ENCODE measurements around the gene MICAL2. TPM values are rescaled to one million over a fixed set of nuclear protein-coding genes. Genes with fewer than 3 reads are reported as not detected.

MICAL2 gene, protein sequence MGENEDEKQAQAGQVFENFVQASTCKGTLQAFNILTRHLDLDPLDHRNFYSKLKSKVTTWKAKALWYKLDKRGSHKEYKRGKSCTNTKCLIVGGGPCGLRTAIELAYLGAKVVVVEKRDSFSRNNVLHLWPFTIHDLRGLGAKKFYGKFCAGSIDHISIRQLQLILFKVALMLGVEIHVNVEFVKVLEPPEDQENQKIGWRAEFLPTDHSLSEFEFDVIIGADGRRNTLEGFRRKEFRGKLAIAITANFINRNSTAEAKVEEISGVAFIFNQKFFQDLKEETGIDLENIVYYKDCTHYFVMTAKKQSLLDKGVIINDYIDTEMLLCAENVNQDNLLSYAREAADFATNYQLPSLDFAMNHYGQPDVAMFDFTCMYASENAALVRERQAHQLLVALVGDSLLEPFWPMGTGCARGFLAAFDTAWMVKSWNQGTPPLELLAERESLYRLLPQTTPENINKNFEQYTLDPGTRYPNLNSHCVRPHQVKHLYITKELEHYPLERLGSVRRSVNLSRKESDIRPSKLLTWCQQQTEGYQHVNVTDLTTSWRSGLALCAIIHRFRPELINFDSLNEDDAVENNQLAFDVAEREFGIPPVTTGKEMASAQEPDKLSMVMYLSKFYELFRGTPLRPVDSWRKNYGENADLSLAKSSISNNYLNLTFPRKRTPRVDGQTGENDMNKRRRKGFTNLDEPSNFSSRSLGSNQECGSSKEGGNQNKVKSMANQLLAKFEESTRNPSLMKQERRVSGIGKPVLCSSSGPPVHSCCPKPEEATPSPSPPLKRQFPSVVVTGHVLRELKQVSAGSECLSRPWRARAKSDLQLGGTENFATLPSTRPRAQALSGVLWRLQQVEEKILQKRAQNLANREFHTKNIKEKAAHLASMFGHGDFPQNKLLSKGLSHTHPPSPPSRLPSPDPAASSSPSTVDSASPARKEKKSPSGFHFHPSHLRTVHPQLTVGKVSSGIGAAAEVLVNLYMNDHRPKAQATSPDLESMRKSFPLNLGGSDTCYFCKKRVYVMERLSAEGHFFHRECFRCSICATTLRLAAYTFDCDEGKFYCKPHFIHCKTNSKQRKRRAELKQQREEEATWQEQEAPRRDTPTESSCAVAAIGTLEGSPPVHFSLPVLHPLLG
- 54.2 and 69.9 TPM in 2 replicates for total RNA-seq (2014; rRNA removed; shearing (Covaris generic); ENCODE audit: low replicate concordance)

DNA sequence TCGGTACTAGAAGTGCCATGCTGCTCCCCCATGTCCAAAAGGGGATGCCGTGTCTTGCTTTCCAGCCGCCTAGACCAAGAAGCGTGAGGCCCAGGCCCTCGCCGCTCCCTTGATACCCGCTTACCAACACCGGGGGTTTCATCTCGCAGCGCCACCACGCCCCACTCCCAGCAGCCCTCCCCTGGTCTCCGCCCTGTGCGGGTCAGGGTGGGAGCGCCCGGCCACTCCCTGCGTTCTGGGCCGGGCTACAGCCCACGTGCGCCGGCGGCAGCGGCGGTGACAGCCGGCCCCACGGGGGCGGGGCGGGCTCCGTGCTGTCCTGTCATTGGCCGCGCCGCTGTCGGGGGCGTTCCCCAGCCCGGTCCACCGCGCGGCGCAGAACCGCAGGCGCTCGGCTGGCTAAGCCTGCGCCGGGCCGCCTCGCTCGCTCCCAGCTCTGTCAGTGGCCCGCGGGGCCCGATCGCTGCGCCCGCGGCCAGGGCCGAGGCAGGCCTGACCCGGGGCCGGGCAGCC, at the start of gene MICAL2:
MICAL2 (plus strand) TSS at position 390 of the 513 bp plus-strand sequence. CDS start 51,566 bp downstream, outside the sequence.
- in situ Hi-C loops (cut with HindIII; ENCODE audit: low pct_unique_long_range_greater_than_20kb, low sequenced_read_pairs): no loop called here
- peak; percentile 87 for DNase-seq (ENCODE audit: low read depth)

DNA sequence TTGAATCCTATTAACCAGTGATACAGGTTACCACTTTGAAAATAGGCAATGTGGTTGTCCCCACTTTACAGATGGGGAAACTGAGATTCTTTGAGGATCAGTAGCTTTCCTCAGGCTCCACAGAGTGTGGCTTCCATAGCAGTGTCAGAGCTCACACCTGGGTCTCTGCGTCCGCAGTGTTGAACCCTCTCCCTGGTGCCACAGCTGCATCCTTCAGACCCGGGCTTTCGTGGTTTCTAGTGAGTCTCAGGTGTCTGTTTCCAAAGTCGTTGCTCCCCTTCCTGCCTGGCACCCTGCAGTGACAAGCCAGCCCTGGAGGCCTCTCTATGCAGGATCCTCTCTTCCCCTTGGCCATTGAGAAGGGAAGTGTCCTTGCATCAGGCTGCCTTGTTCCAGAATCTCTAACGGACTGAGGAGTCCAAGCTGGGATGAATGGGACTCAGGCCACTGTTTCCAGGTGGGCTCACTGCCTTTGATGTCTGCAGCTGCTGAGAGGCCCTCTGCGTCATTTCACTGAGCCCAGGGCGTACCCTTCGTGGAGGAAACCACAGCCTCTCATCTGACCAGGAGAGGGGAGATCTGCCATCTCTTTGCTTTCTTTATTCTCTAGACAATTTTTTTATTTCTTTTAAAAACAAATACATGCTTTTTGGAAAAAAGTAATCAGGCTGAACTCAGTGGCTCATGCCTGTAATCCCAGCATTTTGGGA, 48.4 kb upstream of the MICAL2 start:
- in situ Hi-C loops (cut with HindIII; ENCODE audit: low pct_unique_long_range_greater_than_20kb, low sequenced_read_pairs): no loop called here
- DNase-seq (ENCODE audit: low read depth): no peak

DNA sequence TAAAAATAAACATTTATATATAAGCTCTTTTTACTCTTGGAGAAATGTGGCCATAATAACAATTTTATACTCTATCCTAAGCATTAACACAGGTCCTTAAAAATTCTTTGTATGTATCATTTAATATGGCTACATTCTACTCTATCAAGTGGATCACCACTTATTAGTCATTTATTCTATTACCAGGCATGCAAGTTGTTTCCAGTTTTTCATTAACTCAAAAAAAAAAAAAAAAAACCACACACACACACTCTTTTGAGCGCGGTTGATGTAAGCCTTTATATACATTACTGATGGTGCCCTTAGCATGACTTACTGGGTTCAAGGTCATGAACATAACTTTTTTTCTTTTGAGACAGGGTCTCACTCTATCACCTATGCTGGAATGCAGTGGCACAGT, 47.1 kb upstream of the MICAL2 start:
- DNase-seq (ENCODE audit: low read depth): no peak
- in situ Hi-C loops (cut with HindIII; ENCODE audit: low pct_unique_long_range_greater_than_20kb, low sequenced_read_pairs): no loop called here

DNA sequence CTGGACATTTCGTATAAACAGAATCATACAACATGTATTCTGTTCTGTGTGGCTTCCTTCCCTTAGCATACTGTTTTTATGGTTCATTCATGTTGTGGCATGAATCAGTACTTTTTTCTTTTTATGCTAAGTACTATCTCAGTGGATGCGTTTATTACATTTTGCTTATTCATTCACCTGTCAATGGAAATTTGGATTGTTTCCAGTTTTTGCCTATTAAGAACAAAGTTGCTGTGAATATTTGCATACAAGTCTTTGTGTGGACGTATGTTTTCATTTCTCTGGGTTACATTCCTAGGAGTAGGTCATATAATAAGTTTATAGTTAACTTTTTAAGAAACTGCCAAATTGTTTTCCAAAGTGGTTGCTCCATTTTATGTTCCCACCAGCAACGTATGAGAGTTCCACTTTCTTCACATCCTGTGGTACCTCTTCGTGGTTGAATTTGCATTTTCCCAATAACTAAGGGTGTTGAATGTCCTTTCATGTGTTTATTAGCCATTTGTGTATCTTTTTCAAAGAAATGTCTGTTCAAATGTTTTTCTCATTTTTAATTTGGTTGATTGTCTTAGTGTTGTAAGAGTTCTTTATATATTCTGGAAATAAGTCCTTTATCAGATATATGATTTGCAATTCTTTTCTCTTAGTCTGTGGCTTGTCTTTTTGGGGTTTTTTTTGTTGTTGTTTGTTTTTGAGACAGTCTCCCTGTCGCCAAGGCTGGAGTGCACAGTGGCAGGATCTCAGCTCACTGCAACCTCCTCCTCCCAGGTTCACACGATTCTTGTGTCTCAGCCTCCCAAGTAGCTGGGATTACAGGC, 46.0 kb upstream of the MICAL2 start:
- DNase-seq (ENCODE audit: low read depth): peak; percentile 54

DNA sequence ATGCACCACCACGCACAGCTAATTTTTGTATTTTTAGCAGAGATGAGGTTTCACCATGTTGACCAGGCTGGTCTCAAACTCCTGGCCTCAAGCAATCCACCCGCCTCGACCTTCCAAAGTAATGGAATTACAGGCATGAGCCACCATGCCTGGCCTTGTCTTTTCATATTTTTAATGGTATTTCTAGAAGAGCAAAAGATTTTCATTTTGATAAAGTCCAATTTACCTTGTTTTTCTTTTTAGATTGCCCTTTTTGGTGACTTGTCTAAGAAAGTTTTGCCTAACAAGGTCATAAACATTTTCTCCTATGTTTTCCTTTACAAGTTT, 45.5 kb upstream of the MICAL2 start:
- in situ Hi-C loops (cut with HindIII; ENCODE audit: low pct_unique_long_range_greater_than_20kb, low sequenced_read_pairs): no loop called here
- no peak for DNase-seq (ENCODE audit: low read depth)

More for the DNA sequence above, 46.0 kb upstream of the MICAL2 start:
- in situ Hi-C loops (cut with HindIII; ENCODE audit: low pct_unique_long_range_greater_than_20kb, low sequenced_read_pairs): no loop called here

DNA sequence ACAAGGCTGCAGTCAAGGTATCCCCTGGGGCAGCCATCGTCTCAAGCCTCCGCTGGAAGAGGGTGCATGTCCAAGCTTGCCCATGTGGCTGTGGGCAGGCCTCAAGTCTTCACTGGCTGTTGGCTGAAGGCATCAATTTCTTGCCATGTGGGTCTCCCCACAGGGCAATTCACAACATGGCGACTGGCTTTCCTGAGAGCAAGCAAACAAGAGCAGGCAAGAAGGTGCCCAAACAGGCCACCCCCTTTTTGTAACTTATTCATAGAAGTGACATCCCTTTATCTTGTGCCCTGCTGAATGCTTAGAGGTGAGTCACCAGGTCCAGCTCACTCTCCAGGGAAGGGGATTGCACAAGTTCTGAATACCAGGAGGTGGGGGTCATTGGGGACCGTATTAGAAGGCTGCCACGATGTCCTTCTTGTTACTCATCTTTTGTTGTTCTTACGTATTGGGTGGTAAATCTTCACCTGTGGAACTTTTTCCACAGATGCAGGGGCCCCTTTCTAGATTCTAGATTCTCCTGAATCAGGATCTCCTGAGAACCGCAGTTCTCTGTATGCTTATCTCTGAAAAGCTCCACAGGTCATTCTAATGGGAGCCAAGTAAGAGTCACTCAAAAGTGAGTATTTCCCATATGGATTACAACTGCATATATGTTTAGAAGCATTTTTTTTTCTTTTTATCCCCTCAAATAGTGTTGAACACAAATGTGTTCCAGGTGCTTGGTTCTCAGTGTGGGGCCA, 44.2 kb upstream of the MICAL2 start:
- peak; percentile 96 for DNase-seq (ENCODE audit: low read depth)
- in situ Hi-C loops (cut with HindIII; ENCODE audit: low pct_unique_long_range_greater_than_20kb, low sequenced_read_pairs): no loop called here

DNA sequence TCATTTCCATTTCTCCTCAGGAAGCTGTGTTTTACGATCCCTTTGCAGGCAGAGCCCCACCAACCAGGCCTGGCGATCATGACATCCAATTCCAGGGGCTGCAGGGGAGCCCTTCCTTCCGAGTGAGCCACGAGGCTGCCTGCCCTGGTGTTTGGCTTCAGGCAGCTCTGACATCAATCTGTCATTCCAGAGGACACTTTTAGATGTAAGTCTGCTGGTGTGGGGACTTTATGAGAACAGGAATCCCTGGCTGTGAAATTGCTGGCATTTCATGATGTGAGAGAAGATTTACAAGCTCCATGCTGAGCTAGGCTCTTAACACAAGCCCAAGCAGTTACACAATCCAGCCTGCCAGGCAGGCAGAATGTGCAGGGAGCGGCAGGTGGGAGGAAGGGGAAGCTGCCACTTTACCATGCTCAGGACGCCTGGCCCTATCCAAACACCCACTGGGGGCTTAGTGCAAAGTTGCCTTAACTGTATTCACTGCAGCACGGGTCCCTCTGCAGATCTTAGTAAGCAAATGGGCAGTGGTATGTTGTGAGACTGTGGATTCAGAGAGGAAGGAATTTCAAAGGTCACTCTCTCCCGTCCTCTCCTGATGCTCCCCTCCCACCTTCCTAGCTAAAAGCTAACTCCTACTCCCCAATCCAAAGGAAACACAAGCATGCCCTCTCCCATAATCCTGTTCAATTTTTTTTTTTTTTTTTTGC, 43.4 kb upstream of the MICAL2 start:
- in situ Hi-C loops (cut with HindIII; ENCODE audit: low pct_unique_long_range_greater_than_20kb, low sequenced_read_pairs): no loop called here
- peak; percentile 45 for DNase-seq (ENCODE audit: low read depth)

DNA sequence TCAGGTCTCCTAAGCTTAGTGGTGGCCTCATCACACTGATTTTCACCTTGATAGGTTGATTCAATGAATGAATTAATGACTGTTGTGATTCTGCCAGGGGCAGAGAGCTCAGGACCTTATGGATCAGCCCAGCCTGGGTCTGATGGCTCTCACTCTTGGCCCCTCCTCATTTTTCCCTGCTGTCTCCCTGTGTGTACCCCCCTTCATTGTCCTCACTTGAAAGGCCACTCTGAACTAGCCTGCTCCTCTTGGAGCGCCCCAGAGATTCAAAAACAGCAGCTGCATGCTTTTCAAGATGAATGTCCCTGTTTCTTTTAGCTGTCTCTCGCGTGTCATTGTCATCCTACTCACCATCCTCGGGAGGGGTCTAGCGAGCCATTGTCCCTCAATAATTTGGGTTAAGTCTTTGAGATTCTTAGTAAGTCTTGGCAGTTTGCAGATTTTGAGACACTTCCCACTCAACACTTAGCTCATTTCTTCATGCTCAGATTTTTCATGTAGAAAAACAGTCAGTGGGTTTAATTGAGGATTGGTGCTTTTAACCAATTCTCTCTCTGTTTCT, 42.5 kb upstream of the MICAL2 start:
- DNase-seq (ENCODE audit: low read depth): no peak
- in situ Hi-C loops (cut with HindIII; ENCODE audit: low pct_unique_long_range_greater_than_20kb, low sequenced_read_pairs): no loop called here

DNA sequence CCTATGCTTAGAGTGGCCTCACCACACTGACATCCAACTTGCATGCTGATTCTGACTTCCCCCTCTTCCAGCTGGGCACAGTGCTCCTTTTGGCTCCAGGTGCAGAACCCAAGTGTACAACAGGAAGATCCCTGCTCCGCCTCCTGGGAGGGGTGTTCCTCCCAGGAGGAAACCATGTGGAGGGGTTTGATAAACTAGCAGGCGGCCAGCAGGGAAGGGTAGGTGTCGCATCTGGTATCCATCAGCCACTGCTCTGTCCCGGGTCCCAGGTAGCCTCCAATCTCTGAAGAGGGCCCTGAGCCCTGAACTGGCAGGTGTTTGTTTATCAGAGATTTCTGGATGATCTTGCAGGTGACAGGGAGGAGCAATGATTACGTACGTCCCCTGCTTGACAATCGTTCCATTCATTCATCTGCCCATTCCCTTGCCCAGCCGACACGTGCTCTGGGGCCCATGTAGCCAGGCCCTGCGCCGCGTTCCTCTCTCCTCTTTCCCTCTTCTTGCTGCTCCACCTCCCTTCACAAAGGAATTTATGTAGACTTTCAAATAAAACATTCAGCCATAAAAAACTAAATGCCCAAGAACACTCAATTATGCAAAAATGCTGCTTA, 41.2 kb upstream of the MICAL2 start:
- no peak for DNase-seq (ENCODE audit: low read depth)
- in situ Hi-C loops (cut with HindIII; ENCODE audit: low pct_unique_long_range_greater_than_20kb, low sequenced_read_pairs): no loop called here

DNA sequence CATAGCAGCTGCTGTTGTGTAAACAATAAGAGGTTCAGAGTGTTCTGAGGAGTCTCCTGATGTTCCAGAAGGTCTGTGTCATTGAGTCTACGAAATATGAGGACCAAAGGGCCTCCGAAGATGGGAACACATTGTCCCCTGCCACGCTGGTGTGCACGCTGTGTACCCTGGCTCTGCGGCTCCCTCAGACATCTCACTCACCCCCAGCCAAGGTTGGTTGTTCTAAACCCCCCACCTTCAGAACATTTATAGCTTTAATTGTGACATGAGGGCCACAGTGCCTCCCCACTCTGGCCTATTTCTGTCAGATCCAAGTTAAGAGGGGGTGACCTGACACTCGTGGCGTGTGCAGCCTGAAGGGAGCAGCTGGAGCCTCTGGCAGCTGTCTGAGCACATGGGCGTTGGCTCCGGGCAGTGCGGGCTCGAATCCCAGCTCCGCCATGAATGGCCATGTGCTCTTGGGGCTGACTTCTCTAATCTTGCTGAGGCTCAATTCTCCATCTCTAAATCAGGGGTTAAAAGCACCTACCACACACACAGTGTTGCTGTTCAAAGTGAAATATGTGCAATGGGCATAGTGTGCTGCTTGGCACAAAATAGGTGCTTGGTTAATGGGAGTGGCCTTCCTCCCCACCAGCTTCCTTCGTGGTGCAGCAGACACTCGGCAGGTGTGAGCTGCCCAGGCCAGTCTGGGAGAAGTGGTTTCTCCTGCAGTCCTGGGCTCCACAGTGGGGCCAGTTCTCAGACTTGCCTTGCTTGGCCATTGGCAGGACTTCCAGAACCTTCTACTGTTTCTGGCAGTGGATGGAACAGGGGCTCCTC, 39.7 kb upstream of the MICAL2 start:
- DNase-seq (ENCODE audit: low read depth): no peak
- in situ Hi-C loops (cut with HindIII; ENCODE audit: low pct_unique_long_range_greater_than_20kb, low sequenced_read_pairs): no loop called here

DNA sequence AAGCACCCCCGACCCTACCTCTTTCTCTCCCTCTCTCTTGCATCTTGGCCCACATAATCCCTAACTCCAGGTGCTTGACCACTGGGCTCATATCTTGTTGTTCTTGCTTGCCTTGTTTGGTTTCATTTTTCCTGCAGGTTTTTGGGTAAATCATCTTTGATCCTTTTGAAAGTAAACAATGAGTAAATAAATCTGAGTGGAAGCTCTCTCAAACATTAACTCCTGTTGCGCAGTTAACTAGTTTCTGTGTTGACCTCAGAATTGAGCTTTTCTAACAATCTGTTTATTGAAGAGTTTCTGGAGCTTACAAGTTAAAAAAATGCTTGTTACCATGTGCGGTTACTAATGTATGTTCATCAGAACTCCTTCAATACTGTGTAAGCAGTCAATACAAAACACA, 38.8 kb upstream of the MICAL2 start:
- DNase-seq (ENCODE audit: low read depth): no peak
- in situ Hi-C loops (cut with HindIII; ENCODE audit: low pct_unique_long_range_greater_than_20kb, low sequenced_read_pairs): no loop called here

DNA sequence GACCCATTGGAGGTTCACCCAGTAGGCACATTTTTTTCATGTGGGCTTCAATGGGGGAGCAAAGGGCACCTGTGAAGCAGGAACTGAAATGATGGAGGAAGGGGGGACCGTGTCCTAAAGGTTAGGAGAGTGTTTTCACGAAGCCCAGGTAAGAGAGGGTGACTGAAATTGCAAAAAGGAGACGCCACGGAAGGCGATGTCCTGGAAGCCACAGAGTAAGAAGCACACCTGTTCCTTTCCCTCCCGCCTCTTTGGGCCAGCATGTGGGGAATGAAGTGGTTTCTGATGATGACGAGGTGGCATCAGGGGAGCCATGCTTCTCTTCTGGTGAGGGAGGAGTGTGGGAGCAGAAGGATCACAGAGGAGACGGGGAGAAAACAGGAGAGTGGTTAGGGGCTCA, 37.0 kb upstream of the MICAL2 start:
- DNase-seq (ENCODE audit: low read depth): no peak
- in situ Hi-C loops (cut with HindIII; ENCODE audit: low pct_unique_long_range_greater_than_20kb, low sequenced_read_pairs): no loop called here

DNA sequence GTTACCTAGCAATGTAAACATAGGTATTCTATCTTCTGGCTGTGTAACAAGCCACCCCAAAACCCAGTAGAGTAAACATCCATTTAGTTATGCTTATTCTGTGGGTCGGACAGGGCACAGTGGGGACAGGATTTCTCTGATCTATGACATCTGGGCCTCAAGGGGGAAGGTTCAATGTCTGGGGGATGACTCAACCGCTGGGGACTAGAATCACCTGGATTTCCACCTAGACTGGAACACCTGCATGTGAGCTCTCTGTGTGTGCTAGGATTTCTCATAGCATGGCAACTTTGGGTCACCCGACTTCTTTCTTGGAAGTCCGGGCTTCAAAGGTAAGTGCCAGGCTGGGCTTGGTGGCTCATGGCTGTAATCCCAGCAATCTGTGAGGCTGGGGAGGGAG, 36.5 kb upstream of the MICAL2 start:
- no peak for DNase-seq (ENCODE audit: low read depth)
- in situ Hi-C loops (cut with HindIII; ENCODE audit: low pct_unique_long_range_greater_than_20kb, low sequenced_read_pairs): no loop called here

DNA sequence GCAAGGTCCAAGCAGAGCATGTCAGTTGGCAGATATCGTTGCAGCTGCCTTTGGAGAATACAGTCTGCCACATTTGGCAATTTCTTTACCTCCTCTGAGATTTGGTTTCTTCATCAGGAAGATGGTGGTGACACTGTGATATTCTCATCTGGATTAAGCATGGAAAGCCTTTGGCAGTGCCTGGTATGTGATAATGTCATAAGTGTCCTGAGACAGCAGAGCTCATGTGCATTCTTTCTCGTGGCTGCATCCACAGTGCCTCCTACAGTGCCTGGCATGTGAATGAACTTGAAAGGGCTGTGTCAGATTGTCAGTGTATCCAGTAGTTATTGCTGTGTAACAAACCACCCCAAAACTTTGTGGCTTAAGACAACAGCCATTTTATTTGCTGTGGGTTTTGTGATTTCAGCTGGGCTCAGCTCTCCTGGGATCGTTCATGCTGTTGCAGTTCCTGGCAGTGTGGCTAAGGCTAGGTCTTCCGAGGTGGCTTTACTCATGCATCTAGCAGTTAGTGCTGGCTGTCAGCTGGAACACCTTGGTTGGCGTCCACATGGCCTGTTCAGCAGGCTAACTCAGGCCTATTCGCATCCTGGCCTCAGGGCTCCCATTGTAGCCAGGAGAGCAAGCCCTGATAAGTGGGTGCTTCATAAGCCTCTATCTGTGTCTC, 35.7 kb upstream of the MICAL2 start:
- in situ Hi-C loops (cut with HindIII; ENCODE audit: low pct_unique_long_range_greater_than_20kb, low sequenced_read_pairs): no loop called here
- DNase-seq (ENCODE audit: low read depth): no peak

All from Caki2 (cell line).